ENCODE measurements around the gene SYTL3.

SYTL3 gene

DNA sequence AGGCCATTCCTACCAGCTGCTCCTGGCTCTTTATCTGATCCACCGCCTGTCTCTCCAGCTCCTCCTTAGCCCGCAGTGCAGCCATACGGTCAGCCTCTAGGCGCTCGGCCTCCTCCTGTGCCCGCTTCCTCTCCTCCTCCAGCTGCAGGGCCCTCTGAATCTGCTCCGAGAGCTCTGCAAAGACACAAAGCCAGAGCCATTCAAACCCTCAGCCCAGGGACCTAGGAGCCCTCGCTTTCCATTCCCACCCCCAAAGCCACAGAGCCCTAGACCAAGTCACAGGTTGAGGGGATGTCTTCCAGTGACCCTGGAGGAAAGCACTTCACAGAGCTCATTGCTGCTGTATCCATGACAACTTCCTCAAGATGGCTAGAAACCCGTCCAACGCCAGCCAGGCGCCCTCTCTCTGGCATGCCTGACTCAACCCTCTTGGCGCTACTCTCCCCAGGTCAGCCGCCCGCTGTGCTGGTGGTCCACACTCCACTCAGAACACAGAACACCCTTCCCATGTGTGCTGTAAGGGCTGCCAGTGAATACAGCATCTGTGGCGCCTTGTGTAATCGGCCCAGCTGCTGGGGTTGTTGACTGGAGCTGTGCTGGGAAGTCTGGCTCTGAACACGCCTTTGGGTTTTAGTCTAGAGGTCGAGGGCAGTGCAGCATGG, 120.0 kb downstream of the SYTL3 start:
- WGBS (ENCODE audit: extremely low coverage, insufficient coverage, insufficient read length), result no CpG with 5 or more reads among the region's 18 CpGs
- no peak overlapping the region for H3K14ac ChIP-seq (ENCODE audit: low read length)
- no peaks in the 10 kb centered on the region for H3K27me3 ChIP-seq (ENCODE audit: insufficient read depth, low read length)
- H3K9me3 ChIP-seq (ENCODE audit: insufficient read depth, low read depth, low read length), result no peaks in the 10 kb centered on the region
- no peaks in the 10 kb centered on the region for H3K4me1 ChIP-seq (ENCODE audit: control insufficient read depth in 1 of 2, insufficient read depth in 2 of 2, low read length in 2 of 2)
- H2AFZ ChIP-seq (ENCODE audit: insufficient read depth, low read length, poor library complexity), result no peak overlapping the region
- no peak overlapping the region for H2AK5ac ChIP-seq (ENCODE audit: low read length)
- no peaks in the 10 kb centered on the region for H3K79me1 ChIP-seq (ENCODE audit: low read length)
- H2BK120ac ChIP-seq (ENCODE audit: insufficient read depth, low read length, poor library complexity), result no peak overlapping the region
- H3K9ac ChIP-seq (ENCODE audit: low read length), result no peak overlapping the region
- no peak overlapping the region for H3K4me2 ChIP-seq (ENCODE audit: low read length)
- H2BK5ac ChIP-seq (ENCODE audit: low read depth, low read length, poor library complexity), result no peak overlapping the region
- no peaks in the 10 kb centered on the region for H3K79me2 ChIP-seq (ENCODE audit: control insufficient read depth, insufficient read depth, low read length, poor library complexity)
- H3K36me3 ChIP-seq (ENCODE audit: control insufficient read depth in 1 of 2, insufficient read depth in 2 of 2, low read length in 2 of 2), result peaks cover 92 to 96% of the 10 kb centered on the region in 2 experiments
- no peak overlapping the region for H3K18ac ChIP-seq (ENCODE audit: low read length)
- H3K4me3 ChIP-seq (ENCODE audit: low read depth, low read length), result no peak overlapping the region
- no peak overlapping the region for H3K4ac ChIP-seq (ENCODE audit: low read depth, low read length)
- no peak overlapping the region for H4K12ac ChIP-seq (ENCODE audit: low read depth, low read length)
- no peak overlapping the region for H3K23ac ChIP-seq (ENCODE audit: low read length)
- no peak overlapping the region for H4K8ac ChIP-seq (ENCODE audit: low read depth, low read length)
- H4K91ac ChIP-seq (ENCODE audit: low read depth, low read length), result no peak overlapping the region
- DNase-seq, result no peak
- no peak overlapping the region for H2BK12ac ChIP-seq (ENCODE audit: low read length)
- no peak overlapping the region for H3K27ac ChIP-seq (ENCODE audit: low read depth, low read length)

DNA sequence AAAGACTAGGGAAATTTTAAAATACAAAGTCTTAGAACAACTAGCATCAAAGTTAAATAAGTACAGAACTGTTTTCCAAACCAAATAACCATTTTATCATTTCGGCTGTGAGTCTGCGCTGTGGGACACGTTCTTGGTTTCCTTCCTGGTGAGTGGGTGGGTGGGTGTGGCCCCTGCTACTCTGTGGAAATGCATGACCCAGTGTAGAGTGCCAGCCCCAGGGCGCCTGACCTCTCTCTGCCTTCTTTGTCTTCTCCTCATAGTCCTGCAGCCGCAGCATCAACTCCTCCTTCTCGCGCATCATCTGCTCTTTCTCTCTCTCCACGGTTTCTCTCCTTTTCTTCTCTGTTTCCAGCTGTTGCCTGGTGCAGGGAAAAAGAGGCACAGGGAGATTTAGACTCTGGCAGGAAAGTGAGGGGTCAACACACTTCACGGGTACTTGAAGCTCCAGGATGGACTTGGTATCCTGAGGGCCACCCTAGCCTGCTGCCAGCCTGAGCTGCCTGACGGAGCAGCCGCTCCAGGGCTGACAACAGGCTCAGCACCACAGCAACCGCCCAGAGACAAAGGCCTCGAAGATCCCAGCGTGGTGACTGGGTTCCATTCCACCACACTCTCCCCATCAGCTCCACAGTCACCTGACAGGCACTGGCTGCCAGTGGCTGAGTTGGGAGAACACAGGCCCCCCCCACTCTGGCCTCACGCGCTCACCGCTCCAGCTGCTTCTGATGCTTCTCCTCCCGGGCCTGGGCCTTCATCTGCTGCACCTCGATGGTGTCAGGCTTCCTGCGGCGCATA, 120.9 kb downstream of the SYTL3 start:
- Histone ChIP-seq H2BK12ac (ENCODE audit: low read length) (no peak overlapping the region), H3K14ac (ENCODE audit: low read length) (no peak overlapping the region), H2BK5ac (ENCODE audit: low read depth, low read length, poor library complexity) (no peak overlapping the region), H2AFZ (ENCODE audit: insufficient read depth, low read length, poor library complexity) (no peak overlapping the region), H3K9ac (ENCODE audit: low read length) (no peak overlapping the region), H3K79me1 (ENCODE audit: low read length) (no peaks in the 10 kb centered on the region), H3K27ac (ENCODE audit: low read depth, low read length) (no peak overlapping the region), H3K9me3 (ENCODE audit: insufficient read depth, low read depth, low read length) (no peaks in the 10 kb centered on the region), H3K4me2 (ENCODE audit: low read length) (no peak overlapping the region), H3K4me3 (ENCODE audit: low read depth, low read length) (no peak overlapping the region), H2BK120ac (ENCODE audit: insufficient read depth, low read length, poor library complexity) (no peak overlapping the region), H2AK5ac (ENCODE audit: low read length) (no peak overlapping the region), H3K36me3 (ENCODE audit: control insufficient read depth in 1 of 2, insufficient read depth in 2 of 2, low read length in 2 of 2) (peaks cover 85 to 95% of the 10 kb centered on the region in 2 experiments), H4K8ac (ENCODE audit: low read depth, low read length) (no peak overlapping the region), H4K91ac (ENCODE audit: low read depth, low read length) (no peak overlapping the region), H3K4me1 (ENCODE audit: control insufficient read depth in 1 of 2, insufficient read depth in 2 of 2, low read length in 2 of 2) (no peaks in the 10 kb centered on the region), H3K23ac (ENCODE audit: low read length) (no peak overlapping the region), H3K18ac (ENCODE audit: low read length) (no peak overlapping the region), H4K12ac (ENCODE audit: low read depth, low read length) (no peak overlapping the region), H3K27me3 (ENCODE audit: insufficient read depth, low read length) (no peaks in the 10 kb centered on the region), H3K79me2 (ENCODE audit: control insufficient read depth, insufficient read depth, low read length, poor library complexity) (no peaks in the 10 kb centered on the region), H3K4ac (ENCODE audit: low read depth, low read length) (no peak overlapping the region)
- WGBS (ENCODE audit: extremely low coverage, insufficient coverage, insufficient read length), result no CpG with 5 or more reads among the region's 21 CpGs
- DNase-seq, result no peak

DNA sequence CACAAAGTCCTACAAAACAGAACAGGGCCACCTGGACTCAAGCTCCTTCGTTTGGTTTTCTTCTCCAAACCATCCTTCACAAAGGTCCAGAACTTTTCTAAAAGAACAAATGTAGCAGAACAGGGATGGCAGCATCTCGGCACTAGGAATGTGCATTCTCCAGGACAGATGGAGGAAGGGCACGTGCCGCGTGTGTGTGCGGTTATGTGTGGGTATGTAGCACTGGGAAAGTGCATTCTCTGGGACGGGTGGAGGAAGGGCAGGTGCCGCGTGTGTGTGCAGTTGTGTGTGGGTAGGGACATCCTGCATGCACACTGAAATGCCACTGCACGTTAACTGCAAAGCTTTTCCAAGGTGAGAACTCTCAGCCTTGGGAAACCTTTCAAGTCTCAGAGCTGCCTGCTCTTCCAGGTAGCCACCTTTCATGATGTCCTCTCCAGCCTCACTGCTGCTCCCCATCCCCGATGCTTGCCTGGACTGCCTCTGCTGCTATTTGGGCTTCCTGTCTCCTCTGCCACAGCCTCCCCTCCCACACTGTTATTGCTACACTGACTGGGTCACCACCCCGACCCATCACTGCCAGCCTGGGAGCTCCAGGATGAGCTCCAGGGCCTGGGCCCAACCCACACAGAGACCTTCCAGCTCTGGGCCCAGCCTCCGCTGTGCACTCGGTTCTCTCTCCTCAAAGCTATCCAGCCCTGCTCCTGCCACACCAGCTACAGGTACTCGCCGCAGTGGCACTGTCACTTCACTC, 121.7 kb downstream of the SYTL3 start:
- H2AFZ ChIP-seq (ENCODE audit: insufficient read depth, low read length, poor library complexity), result no peak overlapping the region
- no peak overlapping the region for H4K12ac ChIP-seq (ENCODE audit: low read depth, low read length)
- H3K79me1 ChIP-seq (ENCODE audit: low read length), result no peaks in the 10 kb centered on the region
- H3K4ac ChIP-seq (ENCODE audit: low read depth, low read length), result no peak overlapping the region
- H2BK120ac ChIP-seq (ENCODE audit: insufficient read depth, low read length, poor library complexity), result no peak overlapping the region
- no peak overlapping the region for H3K27ac ChIP-seq (ENCODE audit: low read depth, low read length)
- no peak overlapping the region for H3K18ac ChIP-seq (ENCODE audit: low read length)
- no peaks in the 10 kb centered on the region for H3K79me2 ChIP-seq (ENCODE audit: control insufficient read depth, insufficient read depth, low read length, poor library complexity)
- H4K91ac ChIP-seq (ENCODE audit: low read depth, low read length), result no peak overlapping the region
- peaks cover 83 to 94% of the 10 kb centered on the region in 2 experiments for H3K36me3 ChIP-seq (ENCODE audit: control insufficient read depth in 1 of 2, insufficient read depth in 2 of 2, low read length in 2 of 2)
- no peaks in the 10 kb centered on the region for H3K27me3 ChIP-seq (ENCODE audit: insufficient read depth, low read length)
- H2BK12ac ChIP-seq (ENCODE audit: low read length), result no peak overlapping the region
- WGBS (ENCODE audit: extremely low coverage, insufficient coverage, insufficient read length), result no CpG with 5 or more reads among the region's 16 CpGs
- peak overlapping the region; percentile 17 for H3K4me3 ChIP-seq (ENCODE audit: low read depth, low read length)
- H3K4me2 ChIP-seq (ENCODE audit: low read length), result no peak overlapping the region
- no peak overlapping the region for H3K23ac ChIP-seq (ENCODE audit: low read length)
- H4K8ac ChIP-seq (ENCODE audit: low read depth, low read length), result no peak overlapping the region
- no peaks in the 10 kb centered on the region for H3K9me3 ChIP-seq (ENCODE audit: insufficient read depth, low read depth, low read length)
- H3K4me1 ChIP-seq (ENCODE audit: control insufficient read depth in 1 of 2, insufficient read depth in 2 of 2, low read length in 2 of 2), result no peaks in the 10 kb centered on the region
- DNase-seq, result no peak
- no peak overlapping the region for H2AK5ac ChIP-seq (ENCODE audit: low read length)
- H2BK5ac ChIP-seq (ENCODE audit: low read depth, low read length, poor library complexity), result no peak overlapping the region
- no peak overlapping the region for H3K14ac ChIP-seq (ENCODE audit: low read length)
- no peak overlapping the region for H3K9ac ChIP-seq (ENCODE audit: low read length)

- no peak overlapping the region for H2BK12ac ChIP-seq (ENCODE audit: low read length)
- no peak for DNase-seq
- no CpG with 5 or more reads among the region's 11 CpGs for WGBS (ENCODE audit: extremely low coverage, insufficient coverage, insufficient read length)
Observed at GRCh38 chr6:158772172-158772571, 122.3 kb downstream of the SYTL3 start.

More at GRCh38 chr6:158772172-158772571, 122.3 kb downstream of the SYTL3 start:
- Histone ChIP-seq H3K4me1 (ENCODE audit: control insufficient read depth in 1 of 2, insufficient read depth in 2 of 2, low read length in 2 of 2) (peaks cover 0 to under 1% of the 10 kb centered on the region in 2 experiments), H4K91ac (ENCODE audit: low read depth, low read length) (no peak overlapping the region), H4K8ac (ENCODE audit: low read depth, low read length) (no peak overlapping the region), H3K4me3 (ENCODE audit: low read depth, low read length) (no peak overlapping the region), H4K12ac (ENCODE audit: low read depth, low read length) (no peak overlapping the region), H2AK5ac (ENCODE audit: low read length) (no peak overlapping the region), H2BK5ac (ENCODE audit: low read depth, low read length, poor library complexity) (no peak overlapping the region), H3K4ac (ENCODE audit: low read depth, low read length) (no peak overlapping the region), H3K18ac (ENCODE audit: low read length) (no peak overlapping the region), H3K79me2 (ENCODE audit: control insufficient read depth, insufficient read depth, low read length, poor library complexity) (no peaks in the 10 kb centered on the region), H3K9me3 (ENCODE audit: insufficient read depth, low read depth, low read length) (no peaks in the 10 kb centered on the region), H3K79me1 (ENCODE audit: low read length) (no peaks in the 10 kb centered on the region), H2AFZ (ENCODE audit: insufficient read depth, low read length, poor library complexity) (no peak overlapping the region), H3K27me3 (ENCODE audit: insufficient read depth, low read length) (no peaks in the 10 kb centered on the region), H2BK120ac (ENCODE audit: insufficient read depth, low read length, poor library complexity) (no peak overlapping the region), H3K14ac (ENCODE audit: low read length) (no peak overlapping the region), H3K27ac (ENCODE audit: low read depth, low read length) (no peak overlapping the region), H3K9ac (ENCODE audit: low read length) (no peak overlapping the region), H3K4me2 (ENCODE audit: low read length) (no peak overlapping the region), H3K23ac (ENCODE audit: low read length) (no peak overlapping the region), H3K36me3 (ENCODE audit: control insufficient read depth in 1 of 2, insufficient read depth in 2 of 2, low read length in 2 of 2) (peaks cover 83 to 94% of the 10 kb centered on the region in 2 experiments)

Data from trophoblast cell (in vitro differentiated cells and primary cell).